Eye (tissue), 1 donor: Measurements from ENCODE around the gene RMI1.

Experiments used
- DNase-seq: peaks from one replicate; pipeline ENCODE4 v3.0.0-alpha.2; 2015

The RMI1 gene

DNA sequence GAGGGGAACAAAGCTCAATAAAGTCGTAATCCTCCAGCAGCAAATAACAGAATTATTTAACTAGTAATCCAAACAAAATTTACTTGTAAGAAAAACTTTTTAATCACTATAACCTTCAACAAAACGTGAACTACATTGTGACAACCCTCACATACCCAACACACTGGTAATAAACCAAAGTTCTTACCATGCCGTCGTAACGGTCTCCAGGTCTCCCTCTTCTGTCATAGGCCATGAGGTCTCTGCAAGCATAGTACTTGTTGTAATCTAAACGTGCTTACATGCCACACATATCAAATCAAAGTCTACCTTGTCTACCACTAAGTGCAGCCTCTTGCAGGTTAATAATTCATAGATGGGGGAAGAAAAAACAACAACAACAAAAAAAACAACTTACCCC lies 9.1 kb upstream of the RMI1 start:
- DNase-seq = no peak

DNA sequence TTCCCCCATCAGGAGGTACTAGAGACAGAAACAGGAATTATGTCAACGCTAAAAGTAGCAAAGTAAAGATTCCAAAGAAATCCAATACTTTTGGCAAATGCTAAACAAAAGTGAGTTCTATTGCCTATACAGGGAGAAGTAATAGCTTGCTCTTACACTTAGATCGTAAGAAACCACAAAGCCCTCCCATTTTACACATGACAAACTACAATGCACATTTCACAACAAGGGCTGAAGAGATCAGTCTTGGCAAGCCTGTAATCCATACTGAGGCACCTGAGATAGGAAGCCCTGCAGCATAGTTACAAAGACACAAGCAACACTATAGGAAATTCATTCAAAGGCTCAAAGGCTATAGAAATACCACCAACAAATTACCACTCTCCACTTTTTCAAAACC lies 8.3 kb upstream of the RMI1 start:
- DNase-seq = no peak

GRCh38 chr9:83975300-83975699 lies 5.3 kb upstream of the RMI1 start:
- no peak for DNase-seq

GRCh38 chr9:83976372-83976771 lies 4.2 kb upstream of the RMI1 start:
- DNase-seq = no peak

- no peak for DNase-seq
Measured at GRCh38 chr9:83977196-83977595, 3.4 kb upstream of the RMI1 start.

GRCh38 chr9:83978992-83979811 lies 1.4 kb upstream of the RMI1 start:
- peak; percentile 89 for DNase-seq

GRCh38 chr9:83979812-83980394 lies 702 bp upstream of the RMI1 start, which contains the start of gene HNRNPK:
Gene HNRNPK, minus strand, starts transcription at chr9:83980215. Its CDS starts 1,963 bp downstream, at chr9:83978252.
- peak; percentile 100 for DNase-seq

- peak; percentile 81 for DNase-seq
Measured at GRCh38 chr9:83981126-83981871, 694 bp downstream of the RMI1 start.

DNA sequence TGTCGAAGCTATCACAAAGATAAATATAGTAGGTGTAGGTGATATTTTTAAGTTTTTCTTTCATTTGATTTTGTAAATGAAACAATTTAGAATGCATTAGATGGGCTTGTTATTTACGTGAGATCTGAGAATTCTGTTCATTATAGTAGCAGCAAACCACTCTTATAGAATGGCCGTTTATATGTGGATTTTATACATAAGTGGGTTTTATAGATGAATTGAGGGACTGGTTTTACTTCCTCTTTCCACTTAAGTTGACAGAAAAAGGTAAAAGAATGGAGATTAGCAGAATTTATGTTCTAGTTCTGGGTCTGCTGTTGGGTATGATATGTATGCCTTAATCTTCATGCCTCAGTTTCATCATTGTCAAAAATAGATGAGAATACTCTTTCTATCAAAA lies 5.6 kb downstream of the RMI1 start:
- no peak for DNase-seq

DNA sequence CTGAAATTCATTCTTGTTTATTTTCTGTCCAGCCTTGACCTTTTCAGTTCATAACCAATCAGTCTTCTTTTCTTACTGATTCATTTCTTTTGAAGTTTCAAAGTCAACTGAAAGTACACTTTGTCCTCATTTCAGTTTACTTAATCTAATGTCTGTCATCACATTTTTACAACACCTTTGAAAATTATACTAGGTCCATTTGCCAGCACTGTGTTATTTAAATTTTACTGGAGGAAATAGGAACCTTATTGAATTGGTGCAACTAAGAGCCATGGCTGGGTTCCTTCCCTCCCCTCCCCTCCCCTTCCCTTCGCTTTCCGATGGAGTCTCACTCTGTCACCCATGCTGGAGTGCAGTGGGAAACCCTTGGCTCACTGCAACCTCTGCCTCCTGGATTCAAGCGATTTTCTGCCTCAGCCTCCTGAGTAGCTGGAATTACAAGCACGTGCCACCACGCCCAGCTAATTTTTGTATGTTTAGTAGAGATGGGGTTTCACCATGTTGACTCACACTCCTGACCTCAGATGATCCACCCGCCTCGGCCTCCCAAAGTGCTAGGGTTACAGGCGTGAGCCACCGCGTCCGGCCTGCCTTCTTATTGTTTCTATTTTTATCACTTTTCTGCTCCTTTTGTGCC lies 6.3 kb downstream of the RMI1 start:
- DNase-seq = no peak

- DNase-seq = no peak
Measured at GRCh38 chr9:83987402-83987791, 6.8 kb downstream of the RMI1 start.

GRCh38 chr9:83988411-83988810 lies 7.8 kb downstream of the RMI1 start:
- no peak for DNase-seq

- DNase-seq = no peak
Measured at GRCh38 chr9:83991355-83991754, 10.8 kb downstream of the RMI1 start.

- no peak for DNase-seq
Measured at GRCh38 chr9:83992407-83992806, 11.8 kb downstream of the RMI1 start.

- DNase-seq = no peak
Measured at GRCh38 chr9:83992901-83993300, 12.3 kb downstream of the RMI1 start.

- DNase-seq = no peak
Measured at GRCh38 chr9:83996126-83996525, 15.5 kb downstream of the RMI1 start.

DNA sequence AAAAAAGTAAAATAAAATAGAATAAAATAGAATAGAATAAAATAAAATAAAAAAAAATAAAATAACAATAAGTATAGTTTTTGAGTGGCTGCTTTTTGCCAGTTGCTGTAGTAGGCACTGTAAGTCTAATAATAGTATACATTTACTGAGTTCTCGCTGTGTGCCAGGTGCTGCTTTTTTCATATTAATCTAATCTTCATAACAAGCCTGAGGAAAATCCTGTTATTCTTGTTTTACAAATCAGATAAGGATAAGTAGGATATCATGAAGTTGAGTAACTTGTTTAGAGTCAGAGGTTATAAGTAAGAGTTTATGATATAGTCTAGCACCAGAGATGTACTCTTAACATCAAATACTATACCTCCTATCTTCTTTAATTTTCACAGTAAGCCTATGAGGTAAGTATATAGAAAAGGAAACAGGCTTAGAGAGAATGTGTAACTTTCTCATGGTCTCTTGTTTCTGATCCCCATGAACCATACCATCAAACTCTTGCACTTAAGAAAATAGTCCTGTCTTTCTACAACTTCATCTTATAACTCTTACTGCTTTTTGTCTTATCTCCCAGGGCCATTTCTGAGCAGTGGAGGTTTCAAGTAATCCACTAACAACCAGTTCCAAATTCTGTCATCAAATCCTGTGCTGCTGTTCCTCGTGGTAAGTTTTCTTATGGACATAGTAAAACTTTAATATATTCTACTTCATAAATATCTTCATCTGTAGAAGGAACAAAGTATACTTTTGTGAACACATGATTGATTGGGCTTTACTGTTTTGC lies 18.7 kb downstream of the RMI1 start:
- no peak for DNase-seq

- no peak for DNase-seq
Measured at GRCh38 chr9:84000186-84000585, 19.6 kb downstream of the RMI1 start.

- no peak for DNase-seq
Measured at GRCh38 chr9:84001621-84002020, 21.0 kb downstream of the RMI1 start.

DNA sequence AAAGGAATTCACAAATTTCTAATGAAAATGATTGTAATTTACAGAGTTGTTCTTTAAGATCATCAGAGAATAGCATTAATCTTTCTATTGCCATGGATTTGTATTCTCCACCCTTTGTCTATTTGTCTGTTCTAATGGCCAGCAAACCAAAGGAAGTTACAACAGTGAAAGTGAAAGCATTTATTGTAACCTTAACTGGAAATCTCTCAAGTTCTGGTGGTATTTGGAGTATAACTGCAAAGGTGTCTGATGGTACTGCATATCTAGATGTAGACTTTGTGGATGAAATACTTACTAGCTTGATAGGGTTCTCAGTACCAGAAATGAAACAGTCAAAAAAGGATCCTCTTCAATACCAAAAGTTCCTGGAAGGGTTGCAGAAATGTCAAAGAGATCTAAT lies 21.7 kb downstream of the RMI1 start:
- DNase-seq = no peak

DNA sequence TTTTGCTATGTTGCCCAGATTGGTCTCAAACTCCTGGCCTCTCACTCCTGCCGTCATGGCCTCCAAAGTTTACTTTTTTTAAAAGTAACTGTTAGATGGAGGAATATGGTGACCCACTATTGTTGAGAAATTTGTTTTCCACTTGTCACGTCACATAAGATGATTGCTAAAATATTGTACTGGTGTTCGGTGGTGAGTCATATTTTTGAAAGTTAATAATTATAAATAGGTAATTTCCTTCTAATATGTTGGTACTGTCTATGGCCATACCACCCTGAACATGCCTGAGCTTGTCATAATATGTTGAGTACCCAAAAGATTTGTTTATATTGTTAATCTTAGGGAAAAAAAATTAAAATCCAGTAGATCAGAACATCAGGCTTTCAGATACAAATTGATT lies 22.6 kb downstream of the RMI1 start:
- no peak for DNase-seq

DNA sequence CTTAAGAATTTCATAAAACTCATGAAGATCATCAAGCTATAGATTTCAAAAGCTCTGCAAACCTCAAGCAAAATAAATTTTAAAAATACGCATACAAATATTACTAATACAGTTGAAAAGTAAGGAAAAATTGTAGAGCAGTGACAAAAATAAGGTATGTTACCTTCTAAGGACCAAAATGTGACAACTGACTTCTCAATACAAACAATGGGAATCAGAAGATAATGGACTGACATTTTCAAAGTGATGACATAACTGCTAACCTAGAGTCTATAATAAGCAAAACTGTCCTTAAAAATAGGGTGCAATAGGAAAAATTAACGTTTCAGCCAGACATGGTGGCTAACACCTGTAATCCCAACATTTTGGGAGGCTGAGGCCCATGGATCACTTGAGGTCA lies 27.1 kb downstream of the RMI1 start:
- no peak for DNase-seq
